ENCODE data around the gene NRG2. TPM values are rescaled to one million over a fixed set of nuclear protein-coding genes. Genes with fewer than 3 reads are reported as not detected.

NRG2 gene
- total RNA-seq, 2 donors from 2014 or later: 6.6 to 11.1 TPM

GRCh38 chr5:140060816-140061215, 17.7 kb upstream of the NRG2 start:
- TF ChIP-seq, protein P1, sequence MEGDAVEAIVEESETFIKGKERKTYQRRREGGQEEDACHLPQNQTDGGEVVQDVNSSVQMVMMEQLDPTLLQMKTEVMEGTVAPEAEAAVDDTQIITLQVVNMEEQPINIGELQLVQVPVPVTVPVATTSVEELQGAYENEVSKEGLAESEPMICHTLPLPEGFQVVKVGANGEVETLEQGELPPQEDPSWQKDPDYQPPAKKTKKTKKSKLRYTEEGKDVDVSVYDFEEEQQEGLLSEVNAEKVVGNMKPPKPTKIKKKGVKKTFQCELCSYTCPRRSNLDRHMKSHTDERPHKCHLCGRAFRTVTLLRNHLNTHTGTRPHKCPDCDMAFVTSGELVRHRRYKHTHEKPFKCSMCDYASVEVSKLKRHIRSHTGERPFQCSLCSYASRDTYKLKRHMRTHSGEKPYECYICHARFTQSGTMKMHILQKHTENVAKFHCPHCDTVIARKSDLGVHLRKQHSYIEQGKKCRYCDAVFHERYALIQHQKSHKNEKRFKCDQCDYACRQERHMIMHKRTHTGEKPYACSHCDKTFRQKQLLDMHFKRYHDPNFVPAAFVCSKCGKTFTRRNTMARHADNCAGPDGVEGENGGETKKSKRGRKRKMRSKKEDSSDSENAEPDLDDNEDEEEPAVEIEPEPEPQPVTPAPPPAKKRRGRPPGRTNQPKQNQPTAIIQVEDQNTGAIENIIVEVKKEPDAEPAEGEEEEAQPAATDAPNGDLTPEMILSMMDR (IDR thresholded peaks at IDR 0.05): no peak
- TF ChIP-seq POLR2AphosphoS5 (IDR thresholded peaks at IDR 0.05) (no peak), POLR2A (IDR thresholded peaks at IDR 0.05) (no peak)
- Histone ChIP-seq H3K36me3 (no peaks in the 10 kb centered on the region), H3K27me3 (replicated peaks; ENCODE audit: insufficient read depth) (peaks cover 5% of the 10 kb centered on the region), H3K4me1 (replicated peaks) (no peaks in the 10 kb centered on the region), H3K9me3 (no peaks in the 10 kb centered on the region), H3K27ac (no peak overlapping the region), H3K4me3 (no peak overlapping the region)
- intact Hi-C loops (cut with DNase I): no loop called here
- DNase-seq (ENCODE audit: low spot score): no peak
- 71% methylated on average over 1 of the region's 1 CpG for WGBS

GRCh38 chr5:140058212-140058932, 15.3 kb upstream of the NRG2 start:
- Histone ChIP-seq H3K4me3 (no peak overlapping the region), H3K36me3 (no peaks in the 10 kb centered on the region), H3K27me3 (replicated peaks; ENCODE audit: insufficient read depth) (peaks cover 5% of the 10 kb centered on the region), H3K27ac (no peak overlapping the region), H3K9me3 (no peaks in the 10 kb centered on the region), H3K4me1 (replicated peaks) (no peaks in the 10 kb centered on the region)
- intact Hi-C loops (cut with DNase I): no loop called here
- TF ChIP-seq, protein P1 (IDR thresholded peaks at IDR 0.05): no peak
- no peak for TF ChIP-seq POLR2AphosphoS5 (IDR thresholded peaks at IDR 0.05)
- no peak for TF ChIP-seq POLR2A (IDR thresholded peaks at IDR 0.05)
- 82% methylated on average over 5 of the region's 5 CpGs for WGBS
- no peak for DNase-seq (ENCODE audit: low spot score)

GRCh38 chr5:140056880-140057279, 13.8 kb upstream of the NRG2 start:
- no peak for TF ChIP-seq POLR2A (IDR thresholded peaks at IDR 0.05)
- TF ChIP-seq, protein P1 (IDR thresholded peaks at IDR 0.05): no peak
- no peak for TF ChIP-seq POLR2AphosphoS5 (IDR thresholded peaks at IDR 0.05)
- H3K4me1 ChIP-seq (replicated peaks): no peaks in the 10 kb centered on the region
- H3K9me3 ChIP-seq: no peaks in the 10 kb centered on the region
- H3K27me3 ChIP-seq (replicated peaks; ENCODE audit: insufficient read depth): peaks cover 5% of the 10 kb centered on the region
- 96% methylated on average over 1 of the region's 1 CpG for WGBS
- intact Hi-C loops (cut with DNase I): no loop called here
- no peaks in the 10 kb centered on the region for H3K36me3 ChIP-seq
- H3K4me3 ChIP-seq: no peak overlapping the region
- H3K27ac ChIP-seq: no peak overlapping the region
- no peak for DNase-seq (ENCODE audit: low spot score)

DNA sequence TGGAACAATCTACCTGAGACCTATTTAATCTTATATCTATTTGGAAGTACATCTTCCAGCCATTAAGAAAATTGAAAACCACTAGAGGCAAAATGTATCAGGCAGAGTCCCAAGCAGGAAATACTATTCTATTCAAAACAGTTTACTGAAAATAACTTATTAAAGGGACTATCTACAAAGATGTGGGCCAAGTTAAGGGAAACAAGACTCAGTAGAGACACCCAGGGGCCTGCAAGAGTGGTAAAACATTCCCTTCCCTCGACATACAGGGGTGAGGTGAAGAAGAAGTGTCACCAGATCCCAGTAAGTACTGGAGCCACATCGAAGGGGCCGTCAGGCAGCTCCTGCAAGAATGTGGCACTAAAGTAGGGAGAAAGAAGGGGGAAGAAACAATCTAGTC, 12.1 kb upstream of the NRG2 start:
- H3K4me3 ChIP-seq: no peak overlapping the region
- intact Hi-C loops (cut with DNase I): no loop called here
- no peak overlapping the region for H3K27ac ChIP-seq
- no peaks in the 10 kb centered on the region for H3K9me3 ChIP-seq
- peaks cover 5% of the 10 kb centered on the region for H3K27me3 ChIP-seq (replicated peaks; ENCODE audit: insufficient read depth)
- H3K36me3 ChIP-seq: no peaks in the 10 kb centered on the region
- no peaks in the 10 kb centered on the region for H3K4me1 ChIP-seq (replicated peaks)
- WGBS: 48% methylated on average over 3 of the region's 3 CpGs
- TF ChIP-seq POLR2A (IDR thresholded peaks at IDR 0.05): no peak
- no peak for DNase-seq (ENCODE audit: low spot score)

DNA sequence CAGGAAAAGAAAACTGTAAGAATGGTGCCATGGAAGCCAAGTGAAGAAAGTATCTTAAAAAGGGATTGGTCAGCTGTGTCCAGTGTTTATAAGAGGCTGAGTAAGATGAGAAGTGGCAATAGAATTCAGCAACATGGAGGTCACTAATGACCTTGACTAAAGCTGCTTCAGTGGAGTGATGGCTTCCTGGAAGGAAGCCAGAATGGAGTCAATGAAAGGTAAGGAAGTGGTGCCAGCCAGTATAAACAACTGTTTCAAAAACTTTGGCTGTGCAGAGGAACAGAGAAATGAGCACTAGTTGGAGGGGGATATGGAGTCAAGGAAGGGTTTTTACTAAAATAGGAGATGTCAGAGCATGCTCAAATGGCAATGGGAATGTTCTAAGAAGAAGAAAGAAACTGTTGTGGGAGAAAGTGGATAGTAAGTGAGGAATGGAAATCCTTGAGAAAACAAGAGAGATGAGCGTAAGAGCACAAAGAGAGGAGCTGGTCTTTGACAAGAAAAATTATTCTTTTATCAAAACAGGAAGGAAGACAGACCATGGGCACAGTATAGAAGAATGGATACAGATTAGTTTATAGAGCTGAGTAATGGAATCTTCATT, 11.1 kb upstream of the NRG2 start:
- H3K4me3 ChIP-seq: no peak overlapping the region
- H3K27me3 ChIP-seq (replicated peaks; ENCODE audit: insufficient read depth): peaks cover 5% of the 10 kb centered on the region
- intact Hi-C loops (cut with DNase I): no loop called here
- no peaks in the 10 kb centered on the region for H3K36me3 ChIP-seq
- no peaks in the 10 kb centered on the region for H3K9me3 ChIP-seq
- no peaks in the 10 kb centered on the region for H3K4me1 ChIP-seq (replicated peaks)
- WGBS: 88% methylated on average over 1 of the region's 1 CpG
- no peak for TF ChIP-seq POLR2AphosphoS5 (IDR thresholded peaks at IDR 0.05)
- TF ChIP-seq POLR2A (IDR thresholded peaks at IDR 0.05): no peak
- TF ChIP-seq, protein P1 (IDR thresholded peaks at IDR 0.05): no peak
- DNase-seq (ENCODE audit: low spot score): no peak
- no peak overlapping the region for H3K27ac ChIP-seq

Data from prostate gland (tissue), 2 donors.